Measurements from ENCODE around the gene IPO5.

The IPO5 gene

DNA sequence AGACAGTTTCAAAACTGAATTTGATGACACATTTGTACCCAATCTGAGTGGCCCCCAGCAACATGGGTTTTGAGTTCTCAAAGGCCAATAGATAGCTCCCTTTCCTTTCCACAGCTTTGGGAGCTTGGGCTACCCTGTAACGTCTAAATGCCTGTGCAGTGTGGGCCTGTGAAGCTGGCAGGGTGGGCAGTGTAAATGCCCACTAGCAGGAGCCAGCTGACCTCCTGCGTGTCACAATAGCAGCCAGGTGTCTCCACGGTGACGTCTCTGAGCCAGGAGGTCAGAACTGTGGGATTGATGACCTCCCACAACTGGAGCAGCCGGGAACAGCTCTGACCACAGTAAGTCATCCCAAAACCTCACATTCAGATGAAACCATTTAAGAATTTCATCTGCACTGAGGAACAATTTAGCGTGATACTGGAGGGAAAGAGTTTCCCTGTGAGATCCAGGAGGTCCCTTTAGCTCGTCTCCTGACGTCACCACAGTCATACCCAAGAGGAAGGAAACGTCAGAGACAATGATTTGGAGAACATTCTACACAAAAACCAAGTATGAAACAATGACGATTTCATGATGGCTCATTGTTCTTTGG, at the start of gene IPO5:
TSS of gene IPO5 (plus strand) at position 300 of the 595 bp plus-strand sequence. CDS start 23,022 bp downstream, outside the sequence.
- DNase-seq (ENCODE audit: low read depth in 2 of 2, low spot score in 1 of 2): no peak

GRCh38 chr13:97904059-97904458, 49.4 kb upstream of the IPO5 start:
- no peak for DNase-seq (ENCODE audit: low read depth in 2 of 2, low spot score in 1 of 2)

DNA sequence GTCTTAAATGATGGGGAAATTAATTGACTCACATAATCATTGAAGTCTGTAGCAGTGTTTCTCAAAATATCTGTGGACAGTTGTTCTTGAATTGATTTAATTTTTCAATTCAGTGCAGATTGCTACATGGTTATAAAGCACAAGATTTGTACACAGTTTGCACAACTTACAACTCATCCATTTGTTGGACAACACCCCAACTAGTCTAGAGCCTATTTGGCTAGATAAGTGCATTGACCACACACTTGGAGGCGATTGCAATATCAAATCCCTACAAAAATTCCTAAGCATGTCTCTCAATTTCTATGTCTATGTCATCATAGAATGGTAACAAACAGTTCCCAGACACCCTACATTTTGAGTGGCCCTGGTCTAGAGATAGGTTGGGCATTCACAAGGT, 48.0 kb upstream of the IPO5 start:
- no peak for DNase-seq (ENCODE audit: low read depth in 2 of 2, low spot score in 1 of 2)

- DNase-seq (ENCODE audit: low read depth in 2 of 2, low spot score in 1 of 2): no peak
Measured at GRCh38 chr13:97911311-97912138, 42.0 kb upstream of the IPO5 start.

DNA sequence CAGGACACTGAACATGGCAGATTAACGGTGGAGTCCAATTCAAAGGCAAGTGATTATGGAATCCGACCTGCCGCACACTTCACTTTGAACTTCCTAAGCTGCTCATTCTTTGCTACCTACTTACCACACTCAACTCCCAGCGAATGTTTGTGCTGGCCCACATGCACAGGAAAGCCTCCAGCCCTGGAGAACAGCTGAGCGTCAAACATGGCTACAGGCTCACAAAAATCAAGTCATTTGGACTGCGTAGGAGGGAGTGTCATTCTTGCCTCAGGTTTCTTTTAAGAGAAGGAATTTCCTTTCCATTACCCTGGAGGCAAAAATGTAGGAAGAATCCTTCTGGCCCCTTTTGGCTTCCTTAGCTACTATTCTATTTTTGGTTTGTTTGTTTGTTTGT, 41.3 kb upstream of the IPO5 start:
- no peak for DNase-seq (ENCODE audit: low read depth in 2 of 2, low spot score in 1 of 2)

- DNase-seq (ENCODE audit: low read depth in 2 of 2, low spot score in 1 of 2): no peak
Measured at GRCh38 chr13:97913206-97913605, 40.3 kb upstream of the IPO5 start.

DNA sequence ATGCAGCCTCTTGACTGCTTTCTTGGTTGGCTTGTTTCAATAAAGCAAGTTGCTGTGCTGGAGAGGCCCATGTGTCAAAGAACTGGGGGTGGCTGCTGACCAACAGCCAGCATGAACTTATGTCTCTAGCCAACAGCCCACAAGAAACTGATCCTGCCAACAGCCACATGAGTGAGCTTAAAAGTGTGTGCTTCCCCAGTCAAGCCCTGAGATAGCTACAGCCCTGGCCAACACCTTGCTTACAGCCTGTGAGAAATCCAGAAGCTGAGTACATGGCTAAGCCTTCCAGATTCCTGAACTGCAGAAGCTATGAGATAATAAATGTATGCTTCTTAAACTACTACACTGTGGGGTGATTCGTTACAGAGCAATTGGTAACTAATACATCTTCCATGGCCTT, 38.9 kb upstream of the IPO5 start:
- no peak for DNase-seq (ENCODE audit: low read depth in 2 of 2, low spot score in 1 of 2)

DNA sequence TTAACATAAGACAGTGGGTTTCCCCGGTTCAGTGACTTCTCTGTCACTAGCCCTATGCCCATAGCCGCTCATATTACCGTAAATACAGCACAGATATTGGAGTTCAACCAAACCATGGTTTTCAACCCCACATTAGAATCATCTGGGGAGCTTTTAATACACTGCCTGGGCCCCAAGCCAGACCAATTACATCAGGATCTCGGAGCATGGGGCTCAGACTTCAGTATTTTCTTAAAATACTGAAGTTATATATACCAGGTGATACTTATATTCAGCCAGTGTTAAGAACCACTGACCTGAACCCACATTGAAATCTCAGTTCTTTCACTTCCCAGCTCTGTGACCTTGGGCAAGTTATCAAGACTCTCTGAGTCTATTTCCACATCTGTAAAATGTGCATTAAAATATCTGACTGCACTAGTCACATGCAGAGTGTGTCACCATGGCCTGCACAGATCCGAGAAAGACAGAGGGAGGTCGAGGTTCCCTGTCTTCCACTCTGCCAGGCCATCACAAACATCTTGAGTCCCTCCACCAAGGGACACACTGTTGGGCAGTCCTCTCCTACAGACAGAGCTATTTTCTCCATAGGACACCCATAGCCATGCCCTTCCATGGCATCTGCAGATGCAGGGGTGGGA, 32.2 kb upstream of the IPO5 start:
- DNase-seq (ENCODE audit: low read depth in 2 of 2, low spot score in 1 of 2): no peak

- no peak for DNase-seq (ENCODE audit: low read depth in 2 of 2, low spot score in 1 of 2)
Measured at GRCh38 chr13:97928301-97928700, 25.2 kb upstream of the IPO5 start.

DNA sequence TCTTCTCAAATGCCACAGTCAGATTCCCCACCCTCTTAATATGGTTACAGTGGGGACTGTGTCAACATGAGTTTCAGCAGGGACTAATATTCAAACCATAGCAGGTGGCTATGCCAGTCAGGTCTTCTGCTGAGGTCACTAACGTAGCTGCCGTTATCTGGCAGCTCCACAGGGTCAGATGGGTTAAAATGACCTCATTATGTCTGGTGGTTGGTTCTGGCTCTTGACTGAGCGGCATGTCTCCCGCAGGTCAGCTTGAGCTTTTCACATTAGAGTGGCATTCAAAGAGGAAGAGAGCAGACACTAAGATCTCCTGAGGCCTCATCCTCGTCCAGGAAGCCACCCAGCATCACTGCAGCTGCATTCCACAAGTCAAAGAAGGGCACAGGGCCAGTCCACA, 21.4 kb upstream of the IPO5 start:
- DNase-seq (ENCODE audit: low read depth in 2 of 2, low spot score in 1 of 2): no peak

DNA sequence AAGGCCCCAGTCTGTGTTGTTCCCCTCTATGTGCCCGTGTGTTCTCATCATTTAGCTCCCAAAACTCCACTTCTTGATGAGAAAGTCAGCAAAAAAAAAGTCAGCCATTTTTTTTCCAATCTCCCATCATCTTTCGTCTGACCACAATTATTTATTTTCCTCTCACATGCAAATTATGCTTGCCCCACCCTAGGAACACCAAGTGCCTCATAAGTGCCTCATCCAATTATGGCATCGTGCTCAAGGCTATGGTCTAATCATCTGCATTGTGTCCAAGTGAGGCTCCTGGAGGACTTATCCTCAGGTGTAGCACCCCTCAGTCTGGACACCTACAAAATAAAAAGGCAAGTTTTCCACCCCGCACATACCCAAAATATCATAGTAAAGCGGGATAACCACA, 20.8 kb upstream of the IPO5 start:
- DNase-seq (ENCODE audit: low read depth in 2 of 2, low spot score in 1 of 2): no peak

- no peak for DNase-seq (ENCODE audit: low read depth in 2 of 2, low spot score in 1 of 2)
Measured at GRCh38 chr13:97933776-97934175, 19.7 kb upstream of the IPO5 start.

DNA sequence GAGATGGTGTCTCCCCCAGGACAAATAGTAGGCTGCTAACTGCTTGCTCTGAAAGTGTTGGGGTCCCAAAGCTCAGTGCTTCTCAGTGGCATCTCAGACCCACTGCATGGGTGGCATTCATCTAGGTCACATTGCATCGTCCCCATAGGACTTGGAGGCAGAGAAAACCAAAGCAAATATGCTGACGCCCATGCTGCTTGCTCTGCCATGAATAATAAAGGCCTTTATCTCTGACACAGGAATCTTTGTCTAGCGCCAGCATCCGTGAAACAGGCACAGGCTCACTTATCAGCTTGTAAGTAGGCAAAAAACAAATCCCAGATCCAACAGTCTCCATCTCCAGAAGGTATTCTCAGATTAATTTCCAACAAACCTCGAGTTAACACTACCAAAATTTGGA, 18.9 kb upstream of the IPO5 start:
- no peak for DNase-seq (ENCODE audit: low read depth in 2 of 2, low spot score in 1 of 2)

DNA sequence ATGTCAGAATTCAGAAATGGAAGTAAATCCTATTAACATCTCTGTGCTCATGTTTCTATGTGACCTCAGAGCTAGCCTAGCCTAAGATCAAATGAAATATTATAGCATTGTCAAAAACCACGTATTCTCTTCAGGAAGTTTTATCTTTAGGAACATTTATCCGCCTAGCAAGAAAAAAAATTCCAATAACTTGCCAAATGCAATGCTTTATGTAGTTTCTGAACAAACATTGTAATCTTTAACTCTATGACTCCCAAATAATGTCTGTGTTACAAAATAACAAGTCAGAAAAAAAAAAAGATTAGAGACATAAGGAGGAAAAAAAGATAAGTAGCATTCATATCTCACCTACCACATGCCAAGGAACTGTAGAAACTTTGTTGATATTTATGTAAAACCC, 18.4 kb upstream of the IPO5 start:
- no peak for DNase-seq (ENCODE audit: low read depth in 2 of 2, low spot score in 1 of 2)

- no peak for DNase-seq (ENCODE audit: low read depth in 2 of 2, low spot score in 1 of 2)
Measured at GRCh38 chr13:97936036-97936435, 17.4 kb upstream of the IPO5 start.

DNA sequence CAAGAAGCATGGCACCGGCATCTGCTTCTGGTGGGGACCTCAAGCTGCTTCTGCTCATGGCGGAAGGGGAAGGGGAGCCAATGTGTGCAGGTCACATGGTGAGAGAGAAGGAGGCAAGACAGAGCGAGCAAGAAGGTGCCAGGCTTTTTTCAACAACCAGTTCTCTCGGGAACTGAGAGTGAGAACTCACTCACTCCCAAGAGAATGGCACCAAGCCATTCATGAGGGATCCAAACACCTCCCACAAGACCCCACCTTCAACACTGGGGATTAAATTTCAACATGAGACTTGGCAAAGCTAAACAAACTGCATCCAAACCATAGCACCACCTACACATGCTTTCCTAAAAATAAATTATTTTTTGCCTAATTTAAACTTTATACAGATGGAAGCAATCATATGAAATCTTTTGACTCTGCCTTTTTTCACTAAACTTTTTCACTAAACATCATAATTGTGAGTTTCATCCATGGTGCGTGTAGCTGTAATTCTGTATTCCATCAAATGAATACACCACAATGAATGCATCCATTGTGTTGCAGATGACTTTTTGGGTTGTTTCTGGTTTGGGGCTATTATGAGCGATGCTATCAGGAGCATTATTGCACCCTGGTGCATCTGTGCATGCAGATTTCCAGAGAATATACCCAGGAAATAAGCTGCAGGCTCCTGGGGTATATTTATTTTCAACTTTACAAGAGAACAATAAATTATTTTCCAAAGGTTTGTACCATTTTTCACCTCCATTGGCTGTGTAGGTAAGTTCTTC, 14.6 kb upstream of the IPO5 start:
- no peak for DNase-seq (ENCODE audit: low read depth in 2 of 2, low spot score in 1 of 2)

GRCh38 chr13:97944396-97945029, 9.0 kb upstream of the IPO5 start:
- no peak for DNase-seq (ENCODE audit: low read depth in 2 of 2, low spot score in 1 of 2)

- DNase-seq (ENCODE audit: low read depth in 2 of 2, low spot score in 1 of 2): no peak
Measured at GRCh38 chr13:97945342-97945741, 8.1 kb upstream of the IPO5 start.

DNA sequence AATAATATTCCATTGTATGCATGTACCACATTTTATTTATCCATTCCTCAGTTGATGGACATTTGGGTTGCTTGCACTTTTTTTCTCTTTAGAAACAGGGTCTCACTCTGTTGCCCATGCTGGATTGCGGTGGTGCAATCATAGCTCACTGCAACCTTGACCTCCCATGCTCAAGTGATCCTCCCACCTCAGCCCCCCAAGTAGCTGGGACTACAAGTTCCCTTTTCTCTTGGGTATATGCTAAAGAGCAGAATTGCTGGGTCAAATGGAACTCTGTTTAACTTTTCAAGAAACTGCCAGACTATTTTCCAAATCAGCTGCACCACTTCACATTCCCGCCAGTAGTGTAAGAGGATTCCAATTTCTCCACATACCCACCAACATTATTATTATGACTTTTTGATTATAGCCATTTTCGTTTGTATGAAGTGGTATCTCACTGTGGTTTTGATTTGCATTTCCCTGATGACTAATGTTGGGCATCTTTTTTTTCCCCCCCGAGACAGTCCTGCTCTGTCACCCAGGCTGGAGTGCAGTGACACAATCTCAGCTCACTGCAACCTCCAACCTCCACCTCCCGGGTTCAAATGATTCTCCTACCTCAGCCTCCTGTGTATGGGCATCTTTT, 7.6 kb upstream of the IPO5 start:
- no peak for DNase-seq (ENCODE audit: low read depth in 2 of 2, low spot score in 1 of 2)

DNA sequence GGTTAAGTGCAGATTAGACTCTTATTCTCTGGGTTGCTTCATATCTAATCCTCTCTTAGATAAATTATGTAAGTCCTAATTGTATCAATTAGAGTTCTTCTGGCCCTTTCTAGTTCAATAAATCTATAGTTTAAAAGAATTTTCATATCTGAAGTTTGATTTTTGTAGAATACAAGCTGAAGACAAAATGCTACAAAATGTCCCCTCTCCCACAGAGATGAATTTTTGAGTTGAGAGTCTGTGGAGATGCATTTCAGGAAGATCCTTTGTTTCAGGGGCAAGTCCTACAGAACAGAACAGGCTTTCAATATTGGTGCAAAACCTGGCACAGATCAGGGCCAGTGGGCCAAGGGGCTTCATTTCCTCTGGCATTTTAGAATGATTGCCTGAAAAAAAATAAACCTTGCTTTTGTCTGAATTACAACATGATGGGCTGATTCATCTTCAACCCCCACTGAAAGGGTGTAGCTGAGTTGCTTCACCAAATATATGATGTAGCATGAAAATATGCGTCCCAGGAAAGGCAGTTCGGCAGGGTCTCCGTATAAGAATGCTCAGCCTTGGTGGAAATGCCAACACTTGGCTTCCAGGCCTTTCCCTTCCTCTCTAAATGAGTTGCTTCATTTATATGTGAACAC, 6.4 kb upstream of the IPO5 start:
- no peak for DNase-seq (ENCODE audit: low read depth in 2 of 2, low spot score in 1 of 2)

Data from stimulated activated CD8-positive, alpha-beta memory T cell treated with anti-CD3 and anti-CD28 coated beads, Interleukin-4, amount 100 ng/mL, for 4 hours (primary cell).